Measurements from ENCODE around the gene CCDC71L. TPM values are rescaled to one million over a fixed set of nuclear protein-coding genes. Genes with fewer than 3 reads are reported as not detected.
"Not testable (repeated sequence)": the region's sequence is repeated elsewhere in the genome, so short reads cannot be mapped to it uniquely, and the experiment has no call there.

CCDC71L gene
- total and polyA plus RNA-seq, 4 donors = 7.4 to 16.6 (median 12.3) TPM

DNA sequence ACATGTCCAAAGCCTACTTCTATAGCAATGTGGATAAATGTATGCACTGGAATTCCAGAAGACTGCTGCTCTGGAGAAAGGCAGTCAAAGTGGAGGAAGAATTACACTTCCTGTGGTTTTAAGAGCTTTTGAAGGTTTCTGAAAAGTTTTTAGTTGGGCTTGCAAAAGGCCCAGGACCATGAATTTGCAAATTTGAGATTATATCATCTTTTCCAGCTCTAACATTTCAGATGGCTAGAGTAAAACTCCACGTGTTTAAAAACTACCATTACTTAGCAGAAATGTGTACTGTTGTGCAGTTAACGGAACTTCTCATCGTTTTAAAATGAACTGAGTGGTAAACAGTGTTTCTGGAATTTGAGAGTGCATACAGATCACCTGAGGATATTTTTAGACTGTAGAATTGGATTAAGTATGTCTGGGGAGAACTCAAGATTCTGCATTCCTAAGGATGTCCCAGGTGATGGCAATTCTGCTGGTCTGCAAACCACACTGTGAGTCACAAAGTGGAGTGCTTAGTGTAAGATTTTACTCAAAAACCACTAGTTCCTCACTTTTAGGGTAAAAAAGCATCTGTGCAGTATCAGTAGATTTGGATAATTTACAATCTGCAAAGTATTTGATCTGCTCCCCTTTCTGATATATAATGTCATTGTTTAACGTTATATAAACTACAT is 32.9 kb upstream of the CCDC71L start (continued):
- TF ChIP-seq, protein P1, sequence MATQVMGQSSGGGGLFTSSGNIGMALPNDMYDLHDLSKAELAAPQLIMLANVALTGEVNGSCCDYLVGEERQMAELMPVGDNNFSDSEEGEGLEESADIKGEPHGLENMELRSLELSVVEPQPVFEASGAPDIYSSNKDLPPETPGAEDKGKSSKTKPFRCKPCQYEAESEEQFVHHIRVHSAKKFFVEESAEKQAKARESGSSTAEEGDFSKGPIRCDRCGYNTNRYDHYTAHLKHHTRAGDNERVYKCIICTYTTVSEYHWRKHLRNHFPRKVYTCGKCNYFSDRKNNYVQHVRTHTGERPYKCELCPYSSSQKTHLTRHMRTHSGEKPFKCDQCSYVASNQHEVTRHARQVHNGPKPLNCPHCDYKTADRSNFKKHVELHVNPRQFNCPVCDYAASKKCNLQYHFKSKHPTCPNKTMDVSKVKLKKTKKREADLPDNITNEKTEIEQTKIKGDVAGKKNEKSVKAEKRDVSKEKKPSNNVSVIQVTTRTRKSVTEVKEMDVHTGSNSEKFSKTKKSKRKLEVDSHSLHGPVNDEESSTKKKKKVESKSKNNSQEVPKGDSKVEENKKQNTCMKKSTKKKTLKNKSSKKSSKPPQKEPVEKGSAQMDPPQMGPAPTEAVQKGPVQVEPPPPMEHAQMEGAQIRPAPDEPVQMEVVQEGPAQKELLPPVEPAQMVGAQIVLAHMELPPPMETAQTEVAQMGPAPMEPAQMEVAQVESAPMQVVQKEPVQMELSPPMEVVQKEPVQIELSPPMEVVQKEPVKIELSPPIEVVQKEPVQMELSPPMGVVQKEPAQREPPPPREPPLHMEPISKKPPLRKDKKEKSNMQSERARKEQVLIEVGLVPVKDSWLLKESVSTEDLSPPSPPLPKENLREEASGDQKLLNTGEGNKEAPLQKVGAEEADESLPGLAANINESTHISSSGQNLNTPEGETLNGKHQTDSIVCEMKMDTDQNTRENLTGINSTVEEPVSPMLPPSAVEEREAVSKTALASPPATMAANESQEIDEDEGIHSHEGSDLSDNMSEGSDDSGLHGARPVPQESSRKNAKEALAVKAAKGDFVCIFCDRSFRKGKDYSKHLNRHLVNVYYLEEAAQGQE (IDR thresholded peaks at IDR 0.05) = no peak
- no peak for TF ChIP-seq EGR1 (IDR thresholded peaks at IDR 0.05; ENCODE audit: low read depth in 2 of 2)

DNA sequence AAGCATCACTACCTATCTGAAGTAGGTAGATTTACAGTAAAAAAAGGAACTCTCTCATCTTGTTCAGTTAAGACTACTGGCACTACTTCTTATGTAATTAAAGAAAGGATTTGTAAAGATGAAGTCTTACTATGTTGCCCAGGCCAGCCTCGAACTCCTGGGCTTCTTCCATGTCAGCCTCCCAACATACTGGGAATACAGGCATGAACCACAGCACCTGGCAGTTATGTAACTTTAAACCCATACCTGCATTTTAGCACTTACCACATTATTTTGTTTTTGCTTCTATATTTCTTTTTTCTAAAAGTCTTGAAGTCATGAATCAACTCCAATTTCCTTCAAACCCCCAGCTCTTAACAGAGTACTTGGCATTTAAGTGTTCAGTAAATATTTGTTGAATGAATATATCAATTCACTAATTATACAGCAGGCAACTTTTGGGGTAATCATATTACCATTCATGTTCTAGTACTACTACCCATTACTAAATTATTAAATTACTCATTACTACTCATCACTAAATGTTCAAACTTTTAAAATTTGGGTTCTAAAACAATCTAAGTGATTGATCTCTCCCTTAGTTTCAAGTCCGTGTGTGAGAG is 31.6 kb upstream of the CCDC71L start:
- WGBS = 77% methylated on average over 2 of the region's 2 CpGs
- no peaks in the 10 kb centered on the region for H3K36me3 ChIP-seq (ENCODE audit: control insufficient read depth in 4 of 4, insufficient read depth in 3 of 4, low read depth in 1 of 4, low read length in 3 of 4)
- H3K27me3 ChIP-seq (ENCODE audit: control insufficient read depth in 4 of 4, insufficient read depth in 4 of 4, low read length in 3 of 4) = no peaks in the 10 kb centered on the region
- TF ChIP-seq JUND (IDR thresholded peaks at IDR 0.05) = no peak
- TF ChIP-seq HNF4G (IDR thresholded peaks at IDR 0.05) = no peak
- no peaks in the 10 kb centered on the region for H3K4me1 ChIP-seq (ENCODE audit: control insufficient read depth in 4 of 4, insufficient read depth in 4 of 4, low read length in 3 of 4)
- no peak overlapping the region for H3K4me3 ChIP-seq (ENCODE audit: low read depth in 1 of 3, low read length in 3 of 3)
- DNase-seq (ENCODE audit: low spot score) = no peak
- no peaks in the 10 kb centered on the region for H3K9me3 ChIP-seq (ENCODE audit: control insufficient read depth in 4 of 4, low read length in 3 of 4)
- no peak overlapping the region for H3K27ac ChIP-seq (ENCODE audit: low read depth in 1 of 2, low read length in 2 of 2)
- no peak overlapping the region for H3K9ac ChIP-seq (ENCODE audit: low read depth in 1 of 2, low read length in 2 of 2)

DNA sequence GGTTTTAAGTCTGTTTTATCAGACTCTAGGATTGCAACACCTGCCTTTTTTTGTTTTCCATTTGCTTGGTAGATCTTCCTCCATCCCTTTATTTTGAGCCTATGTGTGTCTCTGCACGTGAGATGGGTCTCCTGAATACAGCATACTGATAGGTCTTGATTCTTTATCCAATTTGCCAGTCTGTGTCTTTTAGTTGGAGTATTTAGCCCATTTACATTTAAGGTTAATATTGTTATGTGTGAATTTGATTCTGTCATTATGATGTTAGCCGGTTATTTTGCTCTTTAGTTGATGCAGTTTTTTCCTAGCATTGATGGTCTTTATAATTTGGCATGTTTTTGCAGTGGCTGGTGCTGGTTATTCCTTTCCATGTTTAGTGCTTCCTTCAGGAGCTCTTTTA is 27.2 kb upstream of the CCDC71L start:
- DNase-seq (ENCODE audit: low spot score); H3K9ac ChIP-seq (ENCODE audit: low read depth in 1 of 2, low read length in 2 of 2); H3K9me3 ChIP-seq (ENCODE audit: control insufficient read depth in 4 of 4, low read length in 3 of 4); H3K4me1 ChIP-seq (ENCODE audit: control insufficient read depth in 4 of 4, insufficient read depth in 4 of 4, low read length in 3 of 4); H3K27me3 ChIP-seq (ENCODE audit: control insufficient read depth in 4 of 4, insufficient read depth in 4 of 4, low read length in 3 of 4); H3K27ac ChIP-seq (ENCODE audit: low read depth in 1 of 2, low read length in 2 of 2); H3K36me3 ChIP-seq (ENCODE audit: control insufficient read depth in 4 of 4, insufficient read depth in 3 of 4, low read depth in 1 of 4, low read length in 3 of 4); H3K4me3 ChIP-seq (ENCODE audit: low read depth in 1 of 3, low read length in 3 of 3): not testable (repeated sequence)
- WGBS = 85% methylated on average over 2 of the region's 2 CpGs

DNA sequence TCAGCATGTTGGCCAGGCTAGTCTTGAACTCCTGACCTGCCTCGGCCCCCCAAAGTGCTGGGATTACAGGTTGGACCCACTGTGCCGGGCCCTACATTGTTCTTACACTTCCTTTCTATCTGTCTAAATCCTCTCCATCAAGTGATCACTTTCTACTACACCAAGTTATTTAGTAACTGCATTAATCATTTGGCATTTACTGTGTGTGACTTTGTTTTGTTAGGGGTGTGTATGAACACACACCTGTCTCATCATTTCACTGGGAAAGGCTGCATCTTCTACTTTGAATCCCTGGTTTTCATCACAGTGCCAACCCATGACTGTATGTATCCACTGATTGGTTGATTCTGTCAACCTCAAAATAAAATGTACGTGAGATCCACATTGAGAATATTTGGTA is 23.0 kb upstream of the CCDC71L start:
- Histone ChIP-seq H3K9me3 (ENCODE audit: control insufficient read depth in 4 of 4, low read length in 3 of 4) (no peaks in the 10 kb centered on the region), H3K9ac (ENCODE audit: low read depth in 1 of 2, low read length in 2 of 2) (no peak overlapping the region), H3K27me3 (ENCODE audit: control insufficient read depth in 4 of 4, insufficient read depth in 4 of 4, low read length in 3 of 4) (no peaks in the 10 kb centered on the region), H3K4me3 (ENCODE audit: low read depth in 1 of 3, low read length in 3 of 3) (no peak overlapping the region), H3K4me1 (ENCODE audit: control insufficient read depth in 4 of 4, insufficient read depth in 4 of 4, low read length in 3 of 4) (no peaks in the 10 kb centered on the region), H3K36me3 (ENCODE audit: control insufficient read depth in 4 of 4, insufficient read depth in 3 of 4, low read depth in 1 of 4, low read length in 3 of 4) (no peaks in the 10 kb centered on the region), H3K27ac (ENCODE audit: low read depth in 1 of 2, low read length in 2 of 2) (no peak overlapping the region)
- no peak for TF ChIP-seq HNF4A (conservative IDR thresholded peaks at IDR 0.05)
- TF ChIP-seq RAD21 (IDR thresholded peaks at IDR 0.05) = no peak
- TF ChIP-seq SP1 (IDR thresholded peaks at IDR 0.05) = no peak
- TF ChIP-seq, protein P1 (IDR thresholded peaks at IDR 0.05) = no peak
- no peak for TF ChIP-seq RXRA (IDR thresholded peaks at IDR 0.05)
- no peak for TF ChIP-seq TAF1 (conservative IDR thresholded peaks at IDR 0.05)
- TF ChIP-seq JUND (IDR thresholded peaks at IDR 0.05) = no peak
- WGBS = 92% methylated on average over 3 of the region's 3 CpGs
- DNase-seq (ENCODE audit: low spot score) = no peak
